MM.1S (cell line): ENCODE measurements around the gene NDOR1.
"Not testable (repeated sequence)": the region's sequence is repeated elsewhere in the genome, so short reads cannot be mapped to it uniquely, and the experiment has no call there.

Experiments
- DNase-seq: peaks from one replicate; pipeline ENCODE4 v3.0.0-alpha.2; 2015
- H2AFZ ChIP-seq: fragments of 300-600 bp; sonication (generic); 2 replicates; pipeline ENCODE4 v1.6.0; 2016; ENCODE audit warnings: antibody characterized with exemption, low read length
- H3F3A ChIP-seq: fragments of 300-600 bp; sonication (generic); 2 replicates; pipeline ENCODE4 v1.6.1; 2016; ENCODE audit warnings: mild to moderate bottlenecking, antibody characterized with exemption, low read length, moderate library complexity, mixed read lengths; ENCODE audit not compliant: insufficient read depth
- H3K27ac ChIP-seq: fragments of 300-600 bp; sonication (generic); 2 replicates; pipeline ENCODE4 v1.5.1; 2016; ENCODE audit warnings: mild to moderate bottlenecking, low read length
- H3K27me3 ChIP-seq: fragments of 300-600 bp; sonication (generic); replicated peaks from 2 replicates; pipeline ENCODE4 v1.6.0; 2016; ENCODE audit warnings: low read length; ENCODE audit not compliant: insufficient read depth
- H3K36me3 ChIP-seq: fragments of 300-600 bp; sonication (generic); replicated peaks from 2 replicates; pipeline ENCODE4 v1.6.1; 2016; ENCODE audit warnings: mild to moderate bottlenecking, low read length, mixed read lengths; ENCODE audit not compliant: insufficient read depth
- H3K4me1 ChIP-seq: fragments of 300-600 bp; sonication (generic); 2 replicates; pipeline ENCODE4 v1.6.1; 2016; ENCODE audit warnings: low read length, mixed read lengths
- H3K4me2 ChIP-seq: fragments of 300-600 bp; sonication (generic); 2 replicates; pipeline ENCODE4 v1.6.0; 2016; ENCODE audit warnings: low read depth, low read length
- H3K4me3 ChIP-seq: fragments of 300-600 bp; sonication (generic); 2 replicates; pipeline ENCODE4 v1.5.1; 2016; ENCODE audit warnings: low read length, mixed read lengths
- H3K79me2 ChIP-seq: fragments of 300-600 bp; sonication (generic); 2 replicates; pipeline ENCODE4 v1.6.1; 2016; ENCODE audit warnings: mixed run types, low read length, mixed read lengths
- H3K9ac ChIP-seq: fragments of 300-600 bp; sonication (generic); 2 replicates; pipeline ENCODE4 v1.6.1; 2016; ENCODE audit warnings: low read length, mixed read lengths
- H3K9me2 ChIP-seq: fragments of 300-600 bp; sonication (generic); replicated peaks from 2 replicates; pipeline ENCODE4 v1.6.1; 2016; ENCODE audit warnings: mild to moderate bottlenecking, low read length, mixed read lengths; ENCODE audit not compliant: insufficient read depth
- H3K9me3 ChIP-seq: fragments of 300-600 bp; sonication (generic); replicated peaks from 2 replicates; pipeline ENCODE4 v1.6.1; 2016; ENCODE audit warnings: mild to moderate bottlenecking, low read length, mixed read lengths; ENCODE audit not compliant: insufficient read depth
- H4K20me1 ChIP-seq: fragments of 300-600 bp; sonication (generic); 2 replicates; pipeline ENCODE4 v1.6.1; 2016; ENCODE audit warnings: mild to moderate bottlenecking, low read length, moderate library complexity, mixed read lengths; ENCODE audit not compliant: insufficient read depth
- CTCF ChIP-seq: fragments of 300-600 bp; sonication (generic); IDR thresholded peaks from 2 replicates; pipeline ENCODE4 v1.5.1; 2016; ENCODE audit warnings: antibody characterized with exemption, low read length, mixed read lengths
- EZH2 ChIP-seq: fragments of 300-600 bp; sonication (generic); optimal IDR thresholded peaks from 2 replicates; pipeline ENCODE3; 2017; ENCODE audit warnings: low read depth, mild to moderate bottlenecking, antibody characterized with exemption, low read length, mixed read lengths
- EZH2phosphoT487 ChIP-seq: fragments of 300-600 bp; sonication (generic); IDR thresholded peaks from 2 replicates; pipeline ENCODE4 v1.6.1; 2018; ENCODE audit warnings: antibody characterized with exemption, low read length

The NDOR1 gene

GRCh38 chr9:137256362-137256761 lies 50.9 kb downstream of the NDOR1 start:
- no peak overlapping the region for H3K27ac ChIP-seq

GRCh38 chr9:137256856-137257255 lies 51.4 kb downstream of the NDOR1 start:
- H3K4me2 ChIP-seq, result no peak overlapping the region
- peaks cover 24% of the 10 kb centered on the region for H3K79me2 ChIP-seq
- peaks cover 8% of the 10 kb centered on the region for H3F3A ChIP-seq
- H3K4me1 ChIP-seq, result peaks cover 10% of the 10 kb centered on the region; the same call in 1 of the 2 replicates
- peaks cover 4% of the 10 kb centered on the region; the same call in 1 of the 2 replicates for H3K36me3 ChIP-seq
- H3K27ac ChIP-seq, result no peak overlapping the region
- H4K20me1 ChIP-seq, result no peaks in the 10 kb centered on the region
- H2AFZ ChIP-seq, result no peak overlapping the region
- H3K9ac ChIP-seq, result no peak overlapping the region
- no peaks in the 10 kb centered on the region for H3K27me3 ChIP-seq
- no peak for DNase-seq
- H3K4me3 ChIP-seq, result no peak overlapping the region
- H3K9me3 ChIP-seq, result no peaks in the 10 kb centered on the region
- TF ChIP-seq EZH2phosphoT487, result no peak
- no peak for TF ChIP-seq EZH2
- TF ChIP-seq CTCF, result no peak
- H3K9me2 ChIP-seq, result no peaks in the 10 kb centered on the region

More at GRCh38 chr9:137256362-137256761, 50.9 kb downstream of the NDOR1 start:
- DNase-seq, result no peak
- peaks cover 8% of the 10 kb centered on the region for H3F3A ChIP-seq
- peak overlapping the region; percentile 97 for H3K4me2 ChIP-seq
- peak overlapping the region; percentile 94 for H3K4me3 ChIP-seq
- peak overlapping the region; percentile 81; the same call in 1 of the 2 replicates for H3K9ac ChIP-seq
- no peak overlapping the region for H2AFZ ChIP-seq
- H3K27me3 ChIP-seq, result no peaks in the 10 kb centered on the region
- no peaks in the 10 kb centered on the region for H3K9me2 ChIP-seq
- H3K36me3 ChIP-seq, result peaks cover 4% of the 10 kb centered on the region; the same call in 1 of the 2 replicates
- H4K20me1 ChIP-seq, result no peaks in the 10 kb centered on the region
- H3K79me2 ChIP-seq, result peaks cover 24% of the 10 kb centered on the region
- TF ChIP-seq EZH2phosphoT487 (no peak), EZH2 (no peak), CTCF (no peak)
- peaks cover 10% of the 10 kb centered on the region; the same call in 1 of the 2 replicates for H3K4me1 ChIP-seq
- no peaks in the 10 kb centered on the region for H3K9me3 ChIP-seq

- H3K36me3 ChIP-seq, H3K4me1 ChIP-seq: not testable (repeated sequence)
These were observed 56.8 kb downstream of the NDOR1 start for GRCh38 chr9:137262173-137262908.

More at GRCh38 chr9:137262173-137262908, 56.8 kb downstream of the NDOR1 start:
- not testable (repeated sequence) for H3K9me2 ChIP-seq, H3K9ac ChIP-seq, H3K4me2 ChIP-seq, H3K4me3 ChIP-seq, DNase-seq, H2AFZ ChIP-seq, H3K27me3 ChIP-seq, H4K20me1 ChIP-seq, H3K79me2 ChIP-seq, H3K27ac ChIP-seq, H3F3A ChIP-seq, H3K9me3 ChIP-seq
- peak; percentile 20; the same call in 1 of the 2 replicates for TF ChIP-seq CTCF
